NCI-H2196 treated with DMSO at 0.1 percent for 48 hours (cell line): ENCODE data around the gene BLVRA.
"Not testable (repeated sequence)": the region's sequence is repeated elsewhere in the genome, so short reads cannot be mapped to it uniquely, and the experiment has no call there.

ENCODE experiments used
- DNase-seq: peaks from one replicate; lab custom pipeline; 2025; ENCODE audit not compliant: unreplicated experiment; lab: John Stamatoyannopoulos, UW

Gene BLVRA

DNA sequence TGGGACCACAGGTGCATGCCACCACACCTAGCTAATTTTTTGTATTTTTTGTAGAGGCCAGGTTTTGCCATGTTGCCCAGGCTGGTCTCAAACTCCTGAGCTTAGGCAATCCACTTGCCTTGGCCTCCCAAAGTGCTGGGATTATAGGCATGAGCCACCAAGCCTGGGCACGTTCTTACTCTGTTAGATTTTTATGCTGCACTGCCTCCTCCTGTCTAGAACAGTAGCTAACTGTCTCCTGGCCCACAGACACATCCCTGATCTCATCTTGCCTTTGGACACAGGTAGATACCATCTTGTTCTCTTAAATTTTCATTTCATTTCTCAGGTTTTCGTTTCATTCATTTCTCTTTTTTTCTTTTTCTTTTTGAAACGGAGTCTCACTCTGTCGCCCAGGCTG lies 41.1 kb downstream of the BLVRA start:
- no peak for DNase-seq

- DNase-seq = no peak
Measured at GRCh38 chr7:43803865-43804264, 45.4 kb downstream of the BLVRA start.

GRCh38 chr7:43808410-43808809 lies 49.9 kb downstream of the BLVRA start:
- no peak for DNase-seq

- DNase-seq = not testable (repeated sequence)
Measured at GRCh38 chr7:43810195-43810941, 51.9 kb downstream of the BLVRA start.

DNA sequence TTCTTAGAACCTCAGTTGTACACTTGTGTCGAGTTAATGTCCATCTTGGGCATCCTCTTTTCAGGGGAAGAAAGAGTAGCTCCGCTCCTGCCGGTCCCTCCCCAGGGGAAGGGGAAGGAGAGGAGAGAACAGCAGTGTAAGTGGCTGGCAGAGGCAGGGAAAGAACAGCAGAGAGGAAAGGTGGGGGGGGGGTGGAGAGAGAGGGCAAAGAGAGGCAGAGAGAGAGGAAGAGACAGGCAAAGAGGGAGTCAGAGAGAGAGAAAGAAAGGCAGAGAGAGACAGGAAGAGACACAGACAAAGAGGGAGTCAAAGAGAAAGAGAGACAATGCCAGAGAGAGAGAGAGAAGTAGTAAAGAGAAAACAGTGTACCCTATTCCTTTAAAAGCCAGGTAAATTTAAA lies 56.9 kb downstream of the BLVRA start:
- DNase-seq = no peak

GRCh38 chr7:43816046-43816797 lies 57.7 kb downstream of the BLVRA start:
- not testable (repeated sequence) for DNase-seq

DNA sequence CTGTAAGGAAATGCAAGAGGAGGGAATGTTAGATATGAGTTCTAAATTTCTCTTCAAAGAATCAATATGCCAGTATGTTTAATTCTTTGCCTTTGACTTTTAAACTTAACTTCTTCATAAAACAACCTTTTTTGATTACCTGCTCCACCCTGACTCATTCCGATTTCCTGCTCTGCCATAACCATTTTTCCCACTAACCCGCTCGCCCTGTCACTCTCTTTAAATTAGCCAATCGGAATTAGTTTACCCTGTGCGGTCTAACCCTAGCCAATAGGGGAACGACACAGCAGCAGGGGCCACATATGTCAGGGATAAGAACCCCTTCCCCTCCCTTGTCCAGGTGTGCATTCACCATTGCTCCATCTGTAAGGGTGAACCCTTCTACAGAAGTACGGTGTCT lies 64.9 kb downstream of the BLVRA start:
- DNase-seq = not testable (repeated sequence)

DNA sequence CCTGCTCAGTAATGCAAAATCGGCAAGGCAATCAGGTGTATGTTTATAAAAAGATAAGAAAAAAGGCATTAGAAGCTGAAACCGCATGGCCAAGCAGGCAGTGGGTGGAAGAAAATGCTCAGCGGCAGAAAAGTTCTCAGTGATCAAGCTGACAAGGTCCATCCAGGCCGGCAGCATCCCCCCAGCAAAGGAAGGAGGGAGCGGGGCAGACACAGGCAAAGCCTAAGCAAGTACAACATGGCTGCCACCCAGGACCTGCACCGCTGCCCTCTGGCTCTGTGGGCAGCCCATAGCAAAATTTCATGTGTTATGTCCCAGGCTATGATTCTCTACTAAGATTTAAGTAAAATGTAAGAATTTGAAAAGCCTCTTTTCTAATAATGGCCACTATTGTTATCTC lies 65.5 kb downstream of the BLVRA start:
- DNase-seq = no peak

DNA sequence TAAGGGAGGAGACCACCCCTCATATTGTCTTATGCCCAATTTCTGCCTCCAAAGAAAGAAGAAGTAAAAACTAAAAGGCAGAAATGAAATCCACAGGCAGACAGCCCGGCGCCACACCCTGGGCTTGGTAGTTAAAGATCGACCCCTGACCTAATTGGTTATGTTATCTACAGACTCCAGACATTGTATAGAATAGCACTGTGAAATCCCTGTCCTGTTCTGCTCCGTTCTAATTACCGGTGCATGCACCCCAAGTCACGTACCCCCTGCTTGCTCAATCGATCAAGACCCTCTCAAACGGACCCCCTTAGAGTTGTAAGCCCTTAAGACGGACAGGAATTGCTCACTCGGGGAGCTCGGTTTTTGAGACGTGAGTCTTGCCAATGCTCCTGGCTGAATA lies 66.0 kb downstream of the BLVRA start:
- DNase-seq = not testable (repeated sequence)

DNA sequence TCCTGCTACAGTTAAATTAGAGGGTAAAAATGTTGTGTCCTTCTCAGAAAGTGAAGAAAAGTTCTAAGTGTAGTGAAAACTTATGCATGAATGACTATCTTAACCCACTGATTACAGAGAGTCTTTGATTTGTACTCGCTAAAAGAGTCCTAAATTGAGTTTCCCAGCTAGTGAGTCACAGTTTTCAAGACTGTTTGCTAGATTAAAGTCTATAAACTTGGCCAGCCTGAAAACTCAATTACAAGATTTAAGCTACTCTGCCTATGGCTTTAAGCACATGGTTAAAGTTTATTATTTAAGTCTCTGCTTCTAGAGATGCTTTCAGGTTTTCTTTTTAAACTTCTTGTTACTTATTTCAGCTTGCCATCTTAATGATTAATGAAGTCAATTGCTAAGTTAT lies 66.5 kb downstream of the BLVRA start:
- no peak for DNase-seq

DNA sequence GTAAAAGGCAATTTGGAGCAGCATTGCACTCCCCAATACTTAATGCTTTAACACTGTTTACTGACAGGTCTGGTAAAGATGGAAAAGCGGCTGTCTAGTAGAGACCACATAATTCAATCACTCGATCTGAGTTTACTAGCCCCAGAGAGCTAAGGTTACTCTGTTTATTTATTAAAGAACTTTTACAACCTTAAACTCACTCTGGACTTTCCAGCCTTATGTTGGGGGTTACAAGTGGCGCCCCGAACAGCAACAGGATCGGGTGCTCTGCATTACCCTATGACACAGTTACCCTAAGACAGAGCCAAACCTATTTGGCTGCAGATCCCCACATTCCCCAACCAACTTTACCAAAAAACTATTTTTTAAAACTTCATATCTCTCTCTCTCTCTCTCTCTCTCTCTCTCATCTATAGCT lies 66.9 kb downstream of the BLVRA start:
- no peak for DNase-seq

DNA sequence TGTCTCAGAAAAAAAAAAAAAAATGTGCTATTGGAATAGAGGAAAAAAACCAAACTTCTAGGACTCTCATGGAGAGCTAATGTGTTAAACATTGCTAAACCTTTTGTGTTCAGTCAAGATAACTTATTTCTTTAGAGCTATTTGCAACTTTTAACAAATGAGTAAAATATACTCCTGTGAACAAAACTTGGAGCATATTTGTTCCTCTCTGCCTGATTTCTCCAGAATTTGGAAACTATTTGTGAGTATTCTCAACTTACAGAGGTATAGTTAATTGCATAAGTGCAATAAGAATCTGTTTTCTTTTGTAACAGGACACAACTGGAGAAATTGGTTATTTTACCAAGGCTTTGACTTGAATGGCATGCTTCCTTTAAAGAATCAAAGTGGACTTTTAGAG lies 72.4 kb downstream of the BLVRA start:
- not testable (repeated sequence) for DNase-seq

DNA sequence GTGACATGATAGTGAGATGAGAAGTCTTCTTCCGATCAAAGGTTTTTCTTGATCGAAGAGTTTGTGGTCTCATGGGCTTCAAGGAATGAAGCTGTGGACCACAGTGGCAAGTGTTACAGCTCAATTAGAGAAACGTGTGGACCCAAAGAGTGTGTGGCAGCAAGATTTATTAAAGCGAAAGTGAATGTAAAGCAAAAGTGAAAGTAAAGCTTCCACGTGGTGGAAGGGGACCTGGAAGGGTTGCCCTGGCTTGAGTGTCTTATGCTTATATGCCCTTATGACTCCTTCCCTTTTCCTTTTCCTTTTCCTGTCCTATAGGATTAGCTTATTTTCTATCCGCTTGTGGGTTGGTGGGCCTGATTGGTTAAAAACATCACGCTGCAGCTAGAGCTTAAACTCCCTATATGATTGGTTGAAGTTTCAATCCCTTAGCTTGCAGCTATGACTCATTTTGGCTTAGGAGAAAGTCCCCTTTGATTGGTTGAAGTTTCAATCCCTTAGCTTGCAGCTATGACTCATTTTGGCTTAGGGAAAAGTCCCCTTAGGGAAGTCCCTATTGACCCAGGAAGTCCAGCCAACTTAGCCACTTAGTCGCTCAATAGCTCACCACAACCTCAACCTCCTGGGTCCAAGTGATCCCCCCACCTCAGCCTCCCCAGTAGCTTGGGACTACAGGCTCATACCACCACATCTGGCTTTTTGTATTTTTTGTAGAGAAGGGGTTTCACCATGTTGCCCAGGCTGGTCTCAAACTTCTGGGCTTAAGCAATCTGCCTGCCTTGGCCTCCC lies 76.2 kb downstream of the BLVRA start:
- DNase-seq = no peak

- no peak for DNase-seq
Measured at GRCh38 chr7:43838201-43838658, 79.8 kb downstream of the BLVRA start.

- DNase-seq = no peak
Measured at GRCh38 chr7:43843296-43843695, 84.8 kb downstream of the BLVRA start.

DNA sequence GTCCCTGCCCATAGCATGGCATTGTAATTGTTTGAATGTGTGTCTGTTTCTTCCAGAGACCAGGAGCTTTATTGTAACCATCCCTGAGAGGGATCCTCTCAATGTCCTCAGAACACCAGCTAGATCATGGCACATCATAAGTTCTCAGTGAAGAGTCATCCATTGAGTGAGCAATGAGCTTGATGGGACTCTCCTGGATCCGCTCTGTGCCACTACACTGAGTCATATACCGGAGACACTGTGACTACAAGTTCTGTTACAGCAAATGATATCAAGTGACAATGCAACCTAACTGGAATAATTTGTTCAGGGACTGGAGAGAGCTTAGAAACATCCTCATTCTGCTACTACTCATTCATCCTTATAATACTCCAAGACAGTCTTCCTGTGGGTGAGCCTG lies 85.8 kb downstream of the BLVRA start:
- DNase-seq = no peak

GRCh38 chr7:43844662-43845061 lies 86.2 kb downstream of the BLVRA start:
- DNase-seq = no peak

GRCh38 chr7:43847496-43847895 lies 89.0 kb downstream of the BLVRA start:
- DNase-seq = no peak

GRCh38 chr7:43849047-43849446 lies 90.6 kb downstream of the BLVRA start:
- DNase-seq = no peak

- no peak for DNase-seq
Measured at GRCh38 chr7:43850348-43851116, 92.1 kb downstream of the BLVRA start.

- DNase-seq = no peak
Measured at GRCh38 chr7:43851805-43852204, 93.3 kb downstream of the BLVRA start.
